OCI-LY1 (cell line): ENCODE data around the gene TRIM46.

ENCODE experiments used
- H2AFZ ChIP-seq: fragments of 200-600 bp; sonication (generic), shearing (Covaris generic); 2 replicates; pipeline ENCODE4 v1.6.0; 2014; ENCODE audit warnings: antibody characterized with exemption, mild to moderate bottlenecking, low read length
- H3F3A ChIP-seq: fragments of 200-600 bp; sonication (generic), shearing (Covaris generic); 2 replicates; pipeline ENCODE4 v1.6.0; 2014; ENCODE audit warnings: mild to moderate bottlenecking, antibody characterized with exemption, low read length, moderate library complexity; ENCODE audit not compliant: insufficient read depth
- H3K27ac ChIP-seq: fragments of 200-600 bp; sonication (generic); 2 replicates; pipeline ENCODE4 v1.5.1; 2014; ENCODE audit warnings: low read length, mixed run types, mild to moderate bottlenecking, low read depth; ENCODE audit not compliant: poor library complexity, severe bottlenecking
- H3K27me3 ChIP-seq: fragments of 200-600 bp; sonication (generic); 2 replicates; pipeline ENCODE4 v1.6.0; 2014; ENCODE audit warnings: antibody characterized with exemption, mild to moderate bottlenecking, low read length, moderate library complexity; ENCODE audit not compliant: insufficient read depth
- H3K36me3 ChIP-seq: fragments of 200-600 bp; sonication (generic); 2 replicates; pipeline ENCODE4 v1.6.1; 2014; ENCODE audit warnings: mild to moderate bottlenecking, antibody characterized with exemption, low read length, moderate library complexity, mixed read lengths; ENCODE audit not compliant: insufficient read depth
- H3K4me1 ChIP-seq: fragments of 200-600 bp; sonication (generic); 2 replicates; pipeline ENCODE4 v1.5.1; 2014; ENCODE audit warnings: mild to moderate bottlenecking, low read length, moderate library complexity; ENCODE audit not compliant: insufficient read depth, severe bottlenecking
- H3K4me2 ChIP-seq: fragments of 200-600 bp; sonication (generic), shearing (Covaris generic); 2 replicates; pipeline ENCODE4 v1.6.1; 2014; ENCODE audit warnings: low read length
- H3K4me3 ChIP-seq: fragments of 200-600 bp; sonication (generic); 2 replicates; pipeline ENCODE4 v1.5.1; 2014; ENCODE audit warnings: low read length, low read depth, mild to moderate bottlenecking, mixed read lengths; ENCODE audit not compliant: poor library complexity, severe bottlenecking
- H3K79me2 ChIP-seq: fragments of 200-600 bp; shearing (Covaris generic); 2 replicates; pipeline ENCODE4 v1.6.1; 2016; ENCODE audit warnings: mixed run types, low read length, mixed read lengths; ENCODE audit not compliant: insufficient read depth
- H3K9ac ChIP-seq: fragments of 200-600 bp; sonication (generic), shearing (Covaris generic); 2 replicates; pipeline ENCODE4 v1.6.1; 2014; ENCODE audit warnings: mild to moderate bottlenecking, low read length, mixed read lengths
- H3K9me2 ChIP-seq: fragments of 200-600 bp; sonication (generic), shearing (Covaris generic); 2 replicates; pipeline ENCODE4 v1.6.1; 2014; ENCODE audit warnings: low read depth, mild to moderate bottlenecking, low read length, mixed read lengths
- H3K9me3 ChIP-seq: fragments of 200-600 bp; shearing (Covaris generic); 2 replicates; pipeline ENCODE4 v1.6.1; 2014; ENCODE audit warnings: low read length, mixed read lengths
- H4K20me1 ChIP-seq: fragments of 200-600 bp; sonication (generic), shearing (Covaris generic); 2 replicates; pipeline ENCODE4 v1.6.0; 2016; ENCODE audit warnings: mild to moderate bottlenecking, low read length; ENCODE audit not compliant: insufficient read depth
- EZH2 ChIP-seq: fragments of 200-600 bp; sonication (generic), shearing (Covaris generic); IDR thresholded peaks from 2 replicates; pipeline ENCODE4 v1.8.0; 2017; ENCODE audit warnings: borderline replicate concordance, mixed run types, mild to moderate bottlenecking, antibody characterized with exemption, low read length, moderate library complexity, mixed read lengths
- TF ChIP-seq, protein P1 (sequence below): fragments of 200-600 bp; sonication (generic), shearing (Covaris generic); IDR thresholded peaks from 2 replicates; pipeline ENCODE4 v1.5.1; 2017; ENCODE audit warnings: mild to moderate bottlenecking, antibody characterized with exemption, low read length, moderate library complexity, mixed read lengths

The TRIM46 gene

DNA sequence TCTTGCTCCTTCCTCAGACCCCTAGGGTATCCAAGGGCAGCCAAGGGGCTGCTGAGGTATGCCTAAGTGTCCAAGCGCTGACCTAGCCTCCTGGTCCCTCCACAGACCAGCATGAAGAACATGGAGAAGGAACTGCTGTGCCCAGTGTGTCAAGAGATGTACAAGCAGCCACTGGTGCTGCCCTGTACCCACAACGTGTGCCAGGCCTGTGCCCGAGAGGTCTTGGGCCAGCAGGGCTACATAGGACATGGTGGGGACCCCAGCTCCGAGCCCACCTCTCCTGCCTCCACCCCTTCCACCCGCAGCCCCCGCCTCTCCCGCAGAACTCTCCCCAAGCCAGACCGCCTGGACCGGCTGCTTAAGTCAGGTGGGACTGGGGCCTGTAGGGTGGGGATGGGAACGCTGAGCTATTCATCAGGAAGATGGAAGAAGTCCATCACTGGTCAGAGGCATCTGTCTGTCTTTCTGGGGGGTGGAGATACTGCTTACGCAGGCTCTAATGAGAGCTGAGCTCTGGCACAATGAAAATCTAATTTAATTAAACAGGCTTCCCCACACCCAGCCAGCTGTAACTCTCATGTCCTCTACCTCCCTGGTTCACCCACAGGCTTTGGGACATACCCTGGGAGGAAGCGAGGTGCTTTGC lies 1.8 kb downstream of the TRIM46 start:
- H3K27me3 ChIP-seq = no peaks in the 10 kb centered on the region
- no peak overlapping the region for H3K4me2 ChIP-seq
- no peak for TF ChIP-seq EZH2
- TF ChIP-seq, protein P1, sequence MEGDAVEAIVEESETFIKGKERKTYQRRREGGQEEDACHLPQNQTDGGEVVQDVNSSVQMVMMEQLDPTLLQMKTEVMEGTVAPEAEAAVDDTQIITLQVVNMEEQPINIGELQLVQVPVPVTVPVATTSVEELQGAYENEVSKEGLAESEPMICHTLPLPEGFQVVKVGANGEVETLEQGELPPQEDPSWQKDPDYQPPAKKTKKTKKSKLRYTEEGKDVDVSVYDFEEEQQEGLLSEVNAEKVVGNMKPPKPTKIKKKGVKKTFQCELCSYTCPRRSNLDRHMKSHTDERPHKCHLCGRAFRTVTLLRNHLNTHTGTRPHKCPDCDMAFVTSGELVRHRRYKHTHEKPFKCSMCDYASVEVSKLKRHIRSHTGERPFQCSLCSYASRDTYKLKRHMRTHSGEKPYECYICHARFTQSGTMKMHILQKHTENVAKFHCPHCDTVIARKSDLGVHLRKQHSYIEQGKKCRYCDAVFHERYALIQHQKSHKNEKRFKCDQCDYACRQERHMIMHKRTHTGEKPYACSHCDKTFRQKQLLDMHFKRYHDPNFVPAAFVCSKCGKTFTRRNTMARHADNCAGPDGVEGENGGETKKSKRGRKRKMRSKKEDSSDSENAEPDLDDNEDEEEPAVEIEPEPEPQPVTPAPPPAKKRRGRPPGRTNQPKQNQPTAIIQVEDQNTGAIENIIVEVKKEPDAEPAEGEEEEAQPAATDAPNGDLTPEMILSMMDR = no peak
- no peak overlapping the region for H2AFZ ChIP-seq
- H3F3A ChIP-seq = peaks cover 4% of the 10 kb centered on the region; the same call in 1 of the 2 replicates
- H3K9ac ChIP-seq = no peak overlapping the region
- no peaks in the 10 kb centered on the region for H3K9me3 ChIP-seq
- no peaks in the 10 kb centered on the region for H3K79me2 ChIP-seq
- H3K36me3 ChIP-seq = peaks cover 14% of the 10 kb centered on the region
- H3K27ac ChIP-seq = peak overlapping the region; percentile 24
- no peak overlapping the region for H3K4me3 ChIP-seq
- H3K4me1 ChIP-seq = peaks cover 28% of the 10 kb centered on the region
- no peaks in the 10 kb centered on the region for H3K9me2 ChIP-seq
- no peaks in the 10 kb centered on the region for H4K20me1 ChIP-seq

GRCh38 chr1:155175927-155176371 lies 2.3 kb downstream of the TRIM46 start:
- Histone ChIP-seq H3K27ac (peak overlapping the region; percentile 24), H3F3A (peaks cover 4% of the 10 kb centered on the region; the same call in 1 of the 2 replicates), H2AFZ (no peak overlapping the region), H3K4me1 (peaks cover 28% of the 10 kb centered on the region), H3K9me2 (no peaks in the 10 kb centered on the region), H3K9ac (no peak overlapping the region), H3K4me3 (no peak overlapping the region), H3K79me2 (no peaks in the 10 kb centered on the region), H3K27me3 (no peaks in the 10 kb centered on the region), H4K20me1 (no peaks in the 10 kb centered on the region), H3K4me2 (no peak overlapping the region), H3K36me3 (peaks cover 13% of the 10 kb centered on the region), H3K9me3 (no peaks in the 10 kb centered on the region)
- TF ChIP-seq, protein P1 = peak; percentile 57
- no peak for TF ChIP-seq EZH2

- Histone ChIP-seq H3K4me1 (peaks cover 28% of the 10 kb centered on the region), H3K9ac (no peak overlapping the region), H4K20me1 (no peaks in the 10 kb centered on the region), H3K79me2 (no peaks in the 10 kb centered on the region), H2AFZ (no peak overlapping the region), H3K27ac (peak overlapping the region; percentile 6), H3K36me3 (peaks cover 13% of the 10 kb centered on the region), H3K9me3 (no peaks in the 10 kb centered on the region), H3K4me3 (no peak overlapping the region), H3K27me3 (no peaks in the 10 kb centered on the region), H3F3A (peaks cover 4% of the 10 kb centered on the region; the same call in 1 of the 2 replicates), H3K9me2 (no peaks in the 10 kb centered on the region), H3K4me2 (no peak overlapping the region)
- no peak for TF ChIP-seq EZH2
- TF ChIP-seq, protein P1 = peak; percentile 85
Measured at GRCh38 chr1:155176544-155177071, 3.0 kb downstream of the TRIM46 start.
